ENCODE results near the gene ZBBX.

The ZBBX gene

DNA sequence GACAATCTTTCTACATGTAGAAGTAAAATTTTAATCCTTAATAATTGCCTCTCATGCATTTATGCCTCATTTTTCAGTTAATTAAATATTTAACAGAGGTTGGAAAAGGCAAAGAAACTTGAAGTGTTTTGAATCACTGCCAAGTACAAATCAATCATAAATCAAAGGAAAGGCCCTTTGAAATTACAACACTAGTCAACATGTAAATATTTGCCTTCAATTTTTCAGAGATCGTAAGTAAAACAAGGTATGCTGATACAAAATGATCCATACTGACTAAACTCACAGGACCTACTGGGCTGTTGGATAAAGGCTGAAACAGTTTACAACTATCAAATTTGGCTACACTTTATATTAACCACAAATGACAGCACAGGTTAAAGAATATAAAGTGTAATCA lies 33.9 kb downstream of the ZBBX start:
- Histone ChIP-seq H2AFZ (ENCODE audit: low read depth, low read length) (no peak overlapping the region), H2BK15ac (ENCODE audit: low read depth, poor library complexity, severe bottlenecking) (no peak overlapping the region), H2BK120ac (ENCODE audit: low read depth, low read length) (no peak overlapping the region), H4K91ac (ENCODE audit: low read length) (no peak overlapping the region), H3K4me2 (ENCODE audit: low read length, poor library complexity, severe bottlenecking) (no peak overlapping the region), H3K14ac (ENCODE audit: low read length in 2 of 2) (no peak overlapping the region), H2BK5ac (ENCODE audit: low read depth, low read length, poor library complexity, severe bottlenecking) (no peak overlapping the region), H3K27me3 (ENCODE audit: control insufficient read depth in 1 of 2, insufficient read depth in 1 of 2, low read length in 2 of 2) (no peaks in the 10 kb centered on the region), H3K36me3 (ENCODE audit: control insufficient read depth in 1 of 2, insufficient read depth in 2 of 2, low read depth in 1 of 2, low read length in 2 of 2) (no peaks in the 10 kb centered on the region), H3K9ac (ENCODE audit: low read length) (no peak overlapping the region), H3K4ac (ENCODE audit: low read depth in 1 of 2, low read length in 2 of 2) (no peak overlapping the region), H3K9me3 (ENCODE audit: control insufficient read depth, low read length) (no peaks in the 10 kb centered on the region), H2BK12ac (ENCODE audit: low read length in 2 of 2) (no peak overlapping the region), H3K79me1 (replicated peaks; ENCODE audit: low read length, poor library complexity, severe bottlenecking) (no peaks in the 10 kb centered on the region), H2AK5ac (ENCODE audit: low read length, severe bottlenecking) (no peak overlapping the region), H3K23ac (ENCODE audit: low read length in 2 of 2) (no peak overlapping the region), H3K27ac (ENCODE audit: low read length, poor library complexity, severe bottlenecking) (no peak overlapping the region), H3K4me3 (ENCODE audit: insufficient read depth in 1 of 2, low read depth in 1 of 2, low read length in 2 of 2) (no peak overlapping the region), H3K18ac (ENCODE audit: low read depth in 1 of 2, low read length in 2 of 2) (no peak overlapping the region), H4K8ac (ENCODE audit: low read length) (no peak overlapping the region), H3K4me1 (ENCODE audit: control insufficient read depth, insufficient read depth, low read depth, low read length) (no peaks in the 10 kb centered on the region)
- DNase-seq = no peak
- 100% methylated on average over 1 of the region's 1 CpG for WGBS

GRCh38 chr3:167330993-167331785 lies 48.9 kb downstream of the ZBBX start:
- no peak for DNase-seq
- H2BK120ac ChIP-seq (ENCODE audit: low read depth, low read length) = no peak overlapping the region
- H3K4ac ChIP-seq (ENCODE audit: low read depth in 1 of 2, low read length in 2 of 2) = no peak overlapping the region

DNA sequence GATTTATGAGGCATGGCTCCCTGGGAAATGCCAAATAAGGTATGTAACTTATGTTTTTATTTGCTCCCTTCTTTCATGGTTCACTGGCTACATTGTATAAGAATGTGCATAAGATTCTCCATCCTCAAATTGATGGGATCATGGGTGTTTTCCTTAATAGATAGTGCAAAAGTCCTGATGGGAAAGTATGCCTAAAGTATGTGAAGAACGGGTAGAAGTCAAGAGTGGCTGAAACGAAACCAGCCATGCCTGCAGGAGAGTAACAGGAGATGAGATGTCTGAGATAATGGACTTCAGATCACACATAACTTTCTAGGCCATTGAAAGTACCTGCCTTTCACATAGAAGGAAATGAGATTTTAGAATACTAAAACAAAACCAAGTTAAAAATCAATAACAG lies 56.5 kb downstream of the ZBBX start:
- Histone ChIP-seq H2BK120ac (ENCODE audit: low read depth, low read length) (no peak overlapping the region), H3K18ac (ENCODE audit: low read depth in 1 of 2, low read length in 2 of 2) (no peak overlapping the region), H4K91ac (ENCODE audit: low read length) (no peak overlapping the region), H3K23ac (ENCODE audit: low read length in 2 of 2) (no peak overlapping the region), H2BK12ac (ENCODE audit: low read length in 2 of 2) (no peak overlapping the region), H2BK5ac (ENCODE audit: low read depth, low read length, poor library complexity, severe bottlenecking) (no peak overlapping the region), H3K27ac (ENCODE audit: low read length, poor library complexity, severe bottlenecking) (no peak overlapping the region), H3K14ac (ENCODE audit: low read length in 2 of 2) (no peak overlapping the region), H2BK15ac (ENCODE audit: low read depth, poor library complexity, severe bottlenecking) (no peak overlapping the region), H3K79me1 (replicated peaks; ENCODE audit: low read length, poor library complexity, severe bottlenecking) (no peaks in the 10 kb centered on the region), H3K9me3 (ENCODE audit: control insufficient read depth, low read length) (no peaks in the 10 kb centered on the region), H2AFZ (ENCODE audit: low read depth, low read length) (no peak overlapping the region), H2AK5ac (ENCODE audit: low read length, severe bottlenecking) (no peak overlapping the region), H3K4me3 (ENCODE audit: insufficient read depth in 1 of 2, low read depth in 1 of 2, low read length in 2 of 2) (no peak overlapping the region), H3K27me3 (ENCODE audit: control insufficient read depth in 1 of 2, insufficient read depth in 1 of 2, low read length in 2 of 2) (no peaks in the 10 kb centered on the region), H3K36me3 (ENCODE audit: control insufficient read depth in 1 of 2, insufficient read depth in 2 of 2, low read depth in 1 of 2, low read length in 2 of 2) (no peaks in the 10 kb centered on the region), H3K4ac (ENCODE audit: low read depth in 1 of 2, low read length in 2 of 2) (no peak overlapping the region), H3K9ac (ENCODE audit: low read length) (no peak overlapping the region), H3K4me2 (ENCODE audit: low read length, poor library complexity, severe bottlenecking) (no peak overlapping the region), H3K4me1 (ENCODE audit: control insufficient read depth, insufficient read depth, low read depth, low read length) (no peaks in the 10 kb centered on the region), H4K8ac (ENCODE audit: low read length) (no peak overlapping the region)
- WGBS = 48% methylated on average over 2 of the region's 2 CpGs
- no peak for DNase-seq

More at GRCh38 chr3:167330993-167331785, 48.9 kb downstream of the ZBBX start:
- Histone ChIP-seq H3K27ac (ENCODE audit: low read length, poor library complexity, severe bottlenecking) (no peak overlapping the region), H4K8ac (ENCODE audit: low read length) (no peak overlapping the region), H3K4me1 (ENCODE audit: control insufficient read depth, insufficient read depth, low read depth, low read length) (no peaks in the 10 kb centered on the region), H2BK12ac (ENCODE audit: low read length in 2 of 2) (no peak overlapping the region), H2AFZ (ENCODE audit: low read depth, low read length) (no peak overlapping the region), H3K4me3 (ENCODE audit: insufficient read depth in 1 of 2, low read depth in 1 of 2, low read length in 2 of 2) (no peak overlapping the region), H3K18ac (ENCODE audit: low read depth in 1 of 2, low read length in 2 of 2) (no peak overlapping the region), H2AK5ac (ENCODE audit: low read length, severe bottlenecking) (no peak overlapping the region), H3K14ac (ENCODE audit: low read length in 2 of 2) (no peak overlapping the region), H2BK5ac (ENCODE audit: low read depth, low read length, poor library complexity, severe bottlenecking) (no peak overlapping the region), H3K9ac (ENCODE audit: low read length) (no peak overlapping the region), H3K79me1 (replicated peaks; ENCODE audit: low read length, poor library complexity, severe bottlenecking) (no peaks in the 10 kb centered on the region), H3K36me3 (ENCODE audit: control insufficient read depth in 1 of 2, insufficient read depth in 2 of 2, low read depth in 1 of 2, low read length in 2 of 2) (no peaks in the 10 kb centered on the region), H3K27me3 (ENCODE audit: control insufficient read depth in 1 of 2, insufficient read depth in 1 of 2, low read length in 2 of 2) (no peaks in the 10 kb centered on the region), H4K91ac (ENCODE audit: low read length) (no peak overlapping the region), H2BK15ac (ENCODE audit: low read depth, poor library complexity, severe bottlenecking) (no peak overlapping the region), H3K9me3 (ENCODE audit: control insufficient read depth, low read length) (no peaks in the 10 kb centered on the region), H3K23ac (ENCODE audit: low read length in 2 of 2) (no peak overlapping the region), H3K4me2 (ENCODE audit: low read length, poor library complexity, severe bottlenecking) (no peak overlapping the region)
- 76% methylated on average over 5 of the region's 5 CpGs for WGBS

- Histone ChIP-seq H3K18ac (ENCODE audit: low read depth in 1 of 2, low read length in 2 of 2) (no peak overlapping the region), H3K23ac (ENCODE audit: low read length in 2 of 2) (no peak overlapping the region), H3K9ac (ENCODE audit: low read length) (no peak overlapping the region), H2BK5ac (ENCODE audit: low read depth, low read length, poor library complexity, severe bottlenecking) (no peak overlapping the region), H3K27ac (ENCODE audit: low read length, poor library complexity, severe bottlenecking) (no peak overlapping the region), H2AFZ (ENCODE audit: low read depth, low read length) (no peak overlapping the region), H4K91ac (ENCODE audit: low read length) (no peak overlapping the region), H3K4ac (ENCODE audit: low read depth in 1 of 2, low read length in 2 of 2) (no peak overlapping the region), H3K9me3 (ENCODE audit: control insufficient read depth, low read length) (no peaks in the 10 kb centered on the region), H3K4me2 (ENCODE audit: low read length, poor library complexity, severe bottlenecking) (no peak overlapping the region), H3K79me1 (replicated peaks; ENCODE audit: low read length, poor library complexity, severe bottlenecking) (no peaks in the 10 kb centered on the region), H3K36me3 (ENCODE audit: control insufficient read depth in 1 of 2, insufficient read depth in 2 of 2, low read depth in 1 of 2, low read length in 2 of 2) (no peaks in the 10 kb centered on the region), H3K27me3 (ENCODE audit: control insufficient read depth in 1 of 2, insufficient read depth in 1 of 2, low read length in 2 of 2) (no peaks in the 10 kb centered on the region), H2BK12ac (ENCODE audit: low read length in 2 of 2) (no peak overlapping the region), H4K8ac (ENCODE audit: low read length) (no peak overlapping the region), H3K4me3 (ENCODE audit: insufficient read depth in 1 of 2, low read depth in 1 of 2, low read length in 2 of 2) (no peak overlapping the region), H2BK15ac (ENCODE audit: low read depth, poor library complexity, severe bottlenecking) (no peak overlapping the region), H3K14ac (ENCODE audit: low read length in 2 of 2) (no peak overlapping the region), H3K4me1 (ENCODE audit: control insufficient read depth, insufficient read depth, low read depth, low read length) (no peaks in the 10 kb centered on the region), H2BK120ac (ENCODE audit: low read depth, low read length) (no peak overlapping the region), H2AK5ac (ENCODE audit: low read length, severe bottlenecking) (no peak overlapping the region)
- WGBS = 90% methylated on average over 2 of the region's 2 CpGs
- no peak for DNase-seq
These were observed 61.0 kb downstream of the ZBBX start for GRCh38 chr3:167318996-167319615.
